Heart left ventricle (tissue), 16 donors: ENCODE data around the gene MIB2. TPM values are rescaled to one million over a fixed set of nuclear protein-coding genes. Genes with fewer than 3 reads are reported as not detected.
A peak's percentile ranks its signal among the peaks of the same experiment; 100 is the strongest.
"Not testable (repeated sequence)": the region's sequence is repeated elsewhere in the genome, so short reads cannot be mapped to it uniquely, and the experiment has no call there.

Experiments
- ATAC-seq, 4 donors: fragments of 200-7000 bp; cut with Tn5 transposase; one replicate each; pipeline ENCODE4 v1.9.1; 2020 to 2022; ENCODE audit warnings: moderate library complexity in 4 of 4, mild to moderate bottlenecking in 3 of 4, moderate number of reproducible peaks in 1 of 4
- DNase-seq, 5 donors: peaks; one replicate each; pipeline ENCODE4 v3.0.0-alpha.2; 2020
- H3K27ac ChIP-seq, 12 donors: fragments of 200-600 bp; sonication (generic) in 4 of 12; one replicate each; pipeline versions ENCODE4 v1.5.0 to v1.8.0; 2016 to 2022; ENCODE audit warnings: mild to moderate bottlenecking in 2 of 12
- H3K27me3 ChIP-seq, 9 donors: fragments of 200-600 bp; sonication (generic) in 2 of 9; one replicate each; pipeline versions ENCODE4 v1.5.1 to v1.8.0; 2016 to 2022; ENCODE audit warnings: mild to moderate bottlenecking in 3 of 9
- H3K36me3 ChIP-seq, 9 donors: fragments of 200-600 bp; sonication (generic) in 2 of 9; one replicate each; pipeline versions ENCODE4 v1.5.0 to v1.8.0; 2018 to 2022; ENCODE audit warnings: mild to moderate bottlenecking in 2 of 9
- H3K4me1 ChIP-seq, 12 donors: fragments of 200-600 bp; sonication (generic) in 4 of 12; one replicate each; pipeline versions ENCODE4 v1.5.0 to v1.8.0; 2016 to 2022; ENCODE audit warnings: mild to moderate bottlenecking in 3 of 12
- H3K4me3 ChIP-seq, 12 donors: fragments of 200-600 bp; sonication (generic) in 4 of 12; one replicate each; pipeline versions ENCODE4 v1.5.0 to v1.8.0; 2017 to 2022; ENCODE audit warnings: mild to moderate bottlenecking in 9 of 12, moderate library complexity in 4 of 12
- H3K9me3 ChIP-seq, 12 donors: fragments of 200-600 bp; sonication (generic) in 4 of 12; one replicate each; pipeline versions ENCODE4 v1.5.0 to v1.8.0; 2016 to 2022; ENCODE audit warnings: mild to moderate bottlenecking in 1 of 12
- CTCF ChIP-seq, 12 donors: fragments of 200-600 bp; sonication (generic) in 4 of 12; IDR thresholded peaks; one replicate each; pipeline versions ENCODE4 v1.5.0 to v1.8.0; 2018 to 2022; ENCODE audit warnings: antibody characterized with exemption in 12 of 12, mild to moderate bottlenecking in 5 of 12
- POLR2A ChIP-seq, 2 donors: fragments of 450-650 bp; IDR thresholded peaks; one replicate each; pipeline ENCODE4 v1.6.1; 2017; ENCODE audit warnings: antibody characterized with exemption in 2 of 2, mild to moderate bottlenecking in 2 of 2, moderate library complexity in 2 of 2
- WGBS, 4 donors: extraction: QIAGEN DNeasy Blood & Tissue Kit in 2 of 4; methylation state at CpG; one replicate each; pipeline versions ENCODE4 v1.1.5 to v1.1.7; 2013 to 2018; 5-methylcytosine and 5-hydroxymethylcytosine counted together
- intact Hi-C, 10 donors: fragments of 100-400 bp; cut with DNase I; formaldehyde crosslinking; loops; one replicate each; pipeline versions ENCODE4 v1.11.1 to v1.14.2; 2022
- polyA plus RNA-seq, 2 donors: library from polyadenylated mRNA; stranded (reverse); fragments of 200-250 nt; gene quantifications; one replicate each; pipeline ENCODE4 v1.2.3, GENCODE V29; 2013
- total RNA-seq, 9 donors: library from RNA; depleted of rRNA in 2 of 9; stranded (reverse); fragments of >200 nt in 2 of 9; fragmentation: NEBNext Ultra II Directional in 3 of 9; extraction: Animal tissue kit (Norgen Biotek cat#: 25700) in 3 of 9; gene quantifications; one replicate each; pipeline versions ENCODE4 v1.1.0 to v1.2.4, GENCODE V29; 2016 to 2023
- donor health status: ischemic (EF 13 %, LVEDD 7.1; RV severe dilation, severe dysfunction).
- donor health status: healthy with polysubstance abuse.
- donor health status: DM: no; HTN: yes; CAD: no.
- donor health status: DM: no; HTN: no; CAD: no.
- donor health status: ischemic (EF 25% LVEDD 6.9; RV normal size, moderate dysfunction).
- donor health status: ischemic (EF 25% LVEDD 5.7; RV mildly dilated, moderate dysfunction).
- donor health status: healthy.
- donor health status: DM: yes; HTN: yes; CAD: no.
- donor health status: ischemic (EF 35%, LVEDD 5.7; RV mildly dilated, moderate dysfunction).
- donor health status: nonischemic (EF 11% LVEDD 7.7; RV severe dilation, severe dysfunction).
- donor health status: DM: yes; HTN: yes; CAD: no.
- donor health status: PGD.
- donor health status: ischemic (EF 29% LVEDD 5.4; RV normal size, mild dysfunction).
- donor health status: nonischemic (EF 23%, LVEDD 6.1; RV moderate dilation, normal function).

Gene MIB2
- total and polyA plus RNA-seq, 11 donors = 40.7 to 121 (median 76.3) TPM

GRCh38 chr1:1630965-1631781 lies 15.9 kb downstream of the MIB2 start:
- H3K4me3 ChIP-seq = peak overlapping the region; percentile 23 to 57 (median 42)
- 22 to 34% (median 26%) methylated on average over 29 to 79 of the region's 79 CpGs for WGBS, 4 donors
- no peak for TF ChIP-seq CTCF (IDR thresholded peaks at IDR 0.05)
- no peak for TF ChIP-seq POLR2A (IDR thresholded peaks at IDR 0.05)
- H3K4me1 ChIP-seq = peaks cover 0 to 25% (median 5%) of the 10 kb centered on the region in 12 donors
- ATAC-seq = peak in 3 of 4 donors; percentile 33 to 58 (median 53)
- H3K27ac ChIP-seq = peak overlapping the region; percentile 47 to 94 (median 80)
- intact Hi-C loops = loop anchor here in 1 of 10 donors (2.0 kb wide), 1 partner anchor 16 kb away; the partner anchor contains the start of gene MIB2
- DNase-seq = peak; percentile 80 to 87 (median 83)
- H3K36me3 ChIP-seq = peaks cover 0 to 33% (median 8%) of the 10 kb centered on the region in 9 donors
- peaks cover 0 to 29% (median 8%) of the 10 kb centered on the region in 9 donors for H3K27me3 ChIP-seq
- H3K9me3 ChIP-seq = no peaks in the 10 kb centered on the region

GRCh38 chr1:1631782-1632420 lies 16.6 kb downstream of the MIB2 start, which contains the start of gene MMP23B:
MMP23B (plus strand) TSS chr1:1632173; CDS start chr1:1632219, 46 bp downstream.
- ATAC-seq = peak in 3 of 4 donors; percentile 1 to 21 (median 2)
- TF ChIP-seq POLR2A (IDR thresholded peaks at IDR 0.05) = no peak
- TF ChIP-seq CTCF (IDR thresholded peaks at IDR 0.05) = no peak

GRCh38 chr1:1633409-1633808 lies 18.1 kb downstream of the MIB2 start:
- peak in 3 of 4 donors; percentile 12 to 61 (median 49) for ATAC-seq
- no CpG with 5 or more reads among the region's 35 CpGs for WGBS, 4 donors

More at GRCh38 chr1:1631782-1632420, 16.6 kb downstream of the MIB2 start, which contains the start of gene MMP23B:
- Histone ChIP-seq H3K27me3 (peaks cover 0 to 29% (median 8%) of the 10 kb centered on the region in 9 donors), H3K4me3 (peak within 1 kb of the TSS; percentile 0 to 57 (median 42)), H3K9me3 (no peaks in the 10 kb centered on the region), H3K27ac (peak within 1 kb of the TSS; percentile 47 to 94 (median 80)), H3K4me1 (peaks cover 0 to 23% (median 5%) of the 10 kb centered on the region in 12 donors), H3K36me3 (peaks cover 0 to 35% (median 15%) of the 10 kb centered on the region in 9 donors)
- intact Hi-C loops = loop anchor here in 1 of 10 donors (2.0 kb wide), 1 partner anchor 17 kb away; the partner anchor contains the start of gene MIB2
- peak; percentile 42 to 72 (median 54) for DNase-seq
- 6 to 13% (median 9%) methylated on average over 8 to 48 of the region's 48 CpGs for WGBS, 4 donors

GRCh38 chr1:1634613-1635012 lies 19.3 kb downstream of the MIB2 start:
- ATAC-seq, H3K4me3 ChIP-seq, H3K9me3 ChIP-seq, intact Hi-C loops, H3K27ac ChIP-seq: not testable (repeated sequence)
- DNase-seq = peak in 1 of 5 donors; percentile 40
- Histone ChIP-seq H3K27me3 (peaks cover 0 to 20% (median 8%) of the 10 kb centered on the region in 9 donors), H3K4me1 (peaks cover 0 to 23% (median 5%) of the 10 kb centered on the region in 12 donors), H3K36me3 (peaks cover 0 to 32% (median 21%) of the 10 kb centered on the region in 9 donors)
- WGBS, 4 donors = 92 to 93% (median 93%) methylated on average over 6 to 9 of the region's 13 CpGs; no CpG with 5 or more reads in 1 of the 4 donors

More at GRCh38 chr1:1633409-1633808, 18.1 kb downstream of the MIB2 start:
- peaks cover 0 to 32% (median 20%) of the 10 kb centered on the region in 9 donors for H3K36me3 ChIP-seq
- H3K4me1 ChIP-seq = peaks cover 0 to 23% (median 5%) of the 10 kb centered on the region in 12 donors
- intact Hi-C loops, H3K27ac ChIP-seq, DNase-seq, H3K9me3 ChIP-seq, H3K4me3 ChIP-seq: not testable (repeated sequence)
- peaks cover 0 to 29% (median 8%) of the 10 kb centered on the region in 9 donors for H3K27me3 ChIP-seq

GRCh38 chr1:1636621-1637478 lies 21.6 kb downstream of the MIB2 start:
- WGBS, 4 donors = 91 to 96% (median 93%) methylated on average over 28 to 37 of the region's 37 CpGs
- ATAC-seq = not testable (repeated sequence)

GRCh38 chr1:1637479-1637875 lies 22.2 kb downstream of the MIB2 start:
- H3K27ac ChIP-seq, H3K9me3 ChIP-seq, intact Hi-C loops, DNase-seq, H3K4me1 ChIP-seq, ATAC-seq, H3K4me3 ChIP-seq, H3K27me3 ChIP-seq: not testable (repeated sequence)
- peaks cover 0 to 42% (median 25%) of the 10 kb centered on the region in 9 donors for H3K36me3 ChIP-seq
- 83 to 90% (median 88%) methylated on average over 2 to 14 of the region's 14 CpGs for WGBS, 4 donors

More at GRCh38 chr1:1636621-1637478, 21.6 kb downstream of the MIB2 start:
- DNase-seq, H3K27me3 ChIP-seq, intact Hi-C loops, H3K4me1 ChIP-seq, H3K4me3 ChIP-seq, H3K9me3 ChIP-seq, H3K27ac ChIP-seq: not testable (repeated sequence)
- H3K36me3 ChIP-seq = peaks cover 0 to 42% (median 25%) of the 10 kb centered on the region in 9 donors

GRCh38 chr1:1638528-1638927 lies 23.2 kb downstream of the MIB2 start:
- WGBS, 4 donors = 86 to 96% (median 94%) methylated on average over 1 to 12 of the region's 13 CpGs
- H3K27ac ChIP-seq, DNase-seq, H3K4me1 ChIP-seq, ATAC-seq, H3K27me3 ChIP-seq, H3K4me3 ChIP-seq, intact Hi-C loops, H3K9me3 ChIP-seq: not testable (repeated sequence)
- peaks cover 0 to 42% (median 25%) of the 10 kb centered on the region in 9 donors for H3K36me3 ChIP-seq
